NCI-H146 (cell line): ENCODE measurements around the gene URI1.
"Not testable (repeated sequence)": the region's sequence is repeated elsewhere in the genome, so short reads cannot be mapped to it uniquely, and the experiment has no call there.

Experiments used
- DNase-seq: peaks from one replicate; lab custom pipeline; 2025; lab: John Stamatoyannopoulos, UW

URI1 gene

GRCh38 chr19:29941828-29942403, at the start of gene URI1:
URI1 (plus strand) TSS chr19:29942239; CDS start chr19:29942548, 309 bp downstream.
- DNase-seq, result peak; percentile 88

GRCh38 chr19:29893606-29894284, 48.3 kb upstream of the URI1 start:
- no peak for DNase-seq

GRCh38 chr19:29896802-29897201, 45.2 kb upstream of the URI1 start:
- no peak for DNase-seq

GRCh38 chr19:29897466-29897865, 44.6 kb upstream of the URI1 start:
- DNase-seq, result no peak

- DNase-seq, result no peak
These were observed 38.0 kb upstream of the URI1 start for GRCh38 chr19:29904017-29904416.

- DNase-seq, result no peak
These were observed 32.8 kb upstream of the URI1 start for GRCh38 chr19:29908963-29909944.

GRCh38 chr19:29914933-29915332, 27.1 kb upstream of the URI1 start:
- no peak for DNase-seq

- not testable (repeated sequence) for DNase-seq
These were observed 26.2 kb upstream of the URI1 start for GRCh38 chr19:29915832-29916231.

GRCh38 chr19:29917911-29918310, 24.1 kb upstream of the URI1 start:
- DNase-seq, result no peak

- DNase-seq, result no peak
These were observed 23.1 kb upstream of the URI1 start for GRCh38 chr19:29918891-29919290.

- no peak for DNase-seq
These were observed 19.1 kb upstream of the URI1 start for GRCh38 chr19:29922972-29923371.

GRCh38 chr19:29923653-29924052, 18.4 kb upstream of the URI1 start:
- DNase-seq, result no peak

GRCh38 chr19:29926031-29926430, 16.0 kb upstream of the URI1 start:
- no peak for DNase-seq

- no peak for DNase-seq
These were observed 15.2 kb upstream of the URI1 start for GRCh38 chr19:29926801-29927200.

- DNase-seq, result no peak
These were observed 14.0 kb upstream of the URI1 start for GRCh38 chr19:29927944-29928625.

- no peak for DNase-seq
These were observed 13.2 kb upstream of the URI1 start for GRCh38 chr19:29928831-29929230.

- no peak for DNase-seq
These were observed 7.8 kb upstream of the URI1 start for GRCh38 chr19:29934257-29934656.

- no peak for DNase-seq
These were observed 7.3 kb upstream of the URI1 start for GRCh38 chr19:29934781-29935180.

GRCh38 chr19:29936409-29936808, 5.6 kb upstream of the URI1 start:
- DNase-seq, result no peak

GRCh38 chr19:29939628-29940027, 2.4 kb upstream of the URI1 start:
- no peak for DNase-seq

- peak; percentile 58 for DNase-seq
These were observed 961 bp upstream of the URI1 start for GRCh38 chr19:29940971-29941585.
